ENCODE data around the gene MITF.

- TF ChIP-seq CTCF (IDR thresholded peaks at IDR 0.05 in 4 of 5, conservative IDR thresholded peaks at IDR 0.05 in 1 of 5) (no peak), POLR2A (IDR thresholded peaks at IDR 0.05) (no peak)
Measured at GRCh38 chr3:69750549-69750948, 11.3 kb downstream of the MITF start.

Measured in gastrocnemius medialis (tissue), 4 donors.